ENCODE measurements around the gene GID4.

The GID4 gene

GRCh38 chr17:17998934-17999333 lies 40.3 kb upstream of the GID4 start:
- no peak overlapping the region for H3K27ac ChIP-seq
- no peak for TF ChIP-seq CTCF (IDR thresholded peaks at IDR 0.05)
- DNase-seq (ENCODE audit: low spot score) = no peak

DNA sequence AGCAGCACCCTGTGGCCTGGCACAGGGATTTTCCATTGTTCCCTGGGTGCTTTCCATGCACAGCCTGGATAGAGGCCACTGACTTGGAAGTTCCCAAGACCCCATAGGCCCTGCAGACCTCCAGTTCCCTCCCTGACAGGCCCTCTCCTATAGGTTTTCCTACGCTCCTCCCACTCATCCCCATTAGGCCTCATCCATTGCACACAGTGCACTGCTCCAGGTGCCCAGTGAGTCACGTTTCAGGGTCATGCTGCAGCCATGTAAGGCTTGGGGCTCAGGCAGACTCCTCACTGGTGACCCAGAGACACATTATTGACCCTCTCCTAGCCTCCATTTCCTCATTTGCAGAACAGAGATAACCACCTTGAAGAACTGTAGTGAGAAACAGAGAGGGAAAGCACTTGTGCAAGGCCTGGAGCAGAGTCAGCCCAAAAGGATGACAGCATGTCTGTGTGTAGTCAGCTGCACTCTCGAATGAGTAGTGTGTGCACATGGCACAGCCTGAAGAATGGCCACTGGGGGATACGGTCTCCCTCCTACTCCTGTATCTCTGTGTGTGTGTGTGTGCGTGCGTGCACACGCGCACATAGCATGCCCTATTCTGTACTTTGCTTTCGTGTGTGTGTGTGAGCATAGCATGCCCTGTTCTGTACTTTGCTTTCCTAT lies 39.7 kb upstream of the GID4 start:
- no peak for TF ChIP-seq CTCF (IDR thresholded peaks at IDR 0.05)
- Histone ChIP-seq H3K27ac (no peak overlapping the region), H3K4me3 (no peak overlapping the region)
- no peak for DNase-seq (ENCODE audit: low spot score)

More at GRCh38 chr17:17998934-17999333, 40.3 kb upstream of the GID4 start:
- H3K4me3 ChIP-seq = no peak overlapping the region

DNA sequence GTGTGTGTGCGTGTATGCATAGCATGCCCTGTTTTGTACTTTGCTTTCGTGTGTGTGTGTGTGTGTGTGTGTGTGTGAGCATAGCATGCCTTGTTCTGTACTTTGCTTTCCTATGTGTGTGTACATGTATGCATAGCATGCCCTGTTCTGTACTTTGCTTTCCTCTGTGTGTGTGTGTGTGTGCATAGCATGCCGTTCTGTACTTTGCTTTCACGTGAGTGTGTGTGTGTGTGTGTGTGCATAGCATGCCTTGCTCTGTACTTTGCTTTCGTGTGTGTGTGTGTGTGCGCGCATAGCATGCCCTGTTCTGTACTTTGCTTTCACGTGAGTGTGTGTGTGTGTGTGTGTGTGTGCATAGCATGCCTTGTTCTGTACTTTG lies 39.2 kb upstream of the GID4 start:
- Histone ChIP-seq H3K27ac (no peak overlapping the region), H3K4me3 (no peak overlapping the region)
- DNase-seq (ENCODE audit: low spot score) = no peak
- TF ChIP-seq CTCF (IDR thresholded peaks at IDR 0.05) = no peak

DNA sequence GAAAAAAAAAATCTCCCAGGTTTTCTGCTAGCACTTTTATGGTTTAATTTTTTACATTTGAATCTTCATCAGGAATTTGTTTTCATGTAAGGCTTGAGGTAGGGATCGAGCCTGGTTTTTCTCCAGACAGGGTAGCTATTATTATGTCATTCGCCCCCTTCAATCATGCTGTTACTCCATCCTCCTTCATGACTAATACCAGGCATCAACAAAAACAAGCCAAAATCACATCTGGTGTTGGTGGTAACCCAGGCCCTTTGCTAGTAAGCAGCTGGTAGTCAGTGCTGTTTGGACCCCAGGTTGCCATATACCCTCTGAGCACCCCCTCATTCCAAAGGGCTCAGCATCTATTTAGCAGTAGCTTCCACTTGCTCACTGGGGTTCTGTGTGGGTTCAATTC lies 37.0 kb upstream of the GID4 start:
- Histone ChIP-seq H3K27ac (no peak overlapping the region), H3K4me3 (no peak overlapping the region)
- DNase-seq (ENCODE audit: low spot score) = no peak
- no peak for TF ChIP-seq CTCF (IDR thresholded peaks at IDR 0.05)

- TF ChIP-seq CTCF (IDR thresholded peaks at IDR 0.05) = no peak
- DNase-seq (ENCODE audit: low spot score) = no peak
- no peak overlapping the region for H3K4me3 ChIP-seq
- no peak overlapping the region for H3K27ac ChIP-seq
Observed at GRCh38 chr17:18004345-18004744, 34.9 kb upstream of the GID4 start.

- no peak for TF ChIP-seq CTCF (IDR thresholded peaks at IDR 0.05)
- no peak for DNase-seq (ENCODE audit: low spot score)
- H3K4me3 ChIP-seq = no peak overlapping the region
- no peak overlapping the region for H3K27ac ChIP-seq
Observed at GRCh38 chr17:18004884-18005305, 34.3 kb upstream of the GID4 start.

- no peak for DNase-seq (ENCODE audit: low spot score)
- Histone ChIP-seq H3K27ac (no peak overlapping the region), H3K4me3 (no peak overlapping the region)
- TF ChIP-seq CTCF (IDR thresholded peaks at IDR 0.05) = no peak
Observed at GRCh38 chr17:18005496-18005895, 33.7 kb upstream of the GID4 start.
